ENCODE results near the gene RAP1GAP2. TPM values are rescaled to one million over a fixed set of nuclear protein-coding genes. Genes with fewer than 3 reads are reported as not detected.

RAP1GAP2 gene
- polyA plus RNA-seq, 1 of the 3 experiments (the other 2 are of a cell fraction), result 22.0 TPM

DNA sequence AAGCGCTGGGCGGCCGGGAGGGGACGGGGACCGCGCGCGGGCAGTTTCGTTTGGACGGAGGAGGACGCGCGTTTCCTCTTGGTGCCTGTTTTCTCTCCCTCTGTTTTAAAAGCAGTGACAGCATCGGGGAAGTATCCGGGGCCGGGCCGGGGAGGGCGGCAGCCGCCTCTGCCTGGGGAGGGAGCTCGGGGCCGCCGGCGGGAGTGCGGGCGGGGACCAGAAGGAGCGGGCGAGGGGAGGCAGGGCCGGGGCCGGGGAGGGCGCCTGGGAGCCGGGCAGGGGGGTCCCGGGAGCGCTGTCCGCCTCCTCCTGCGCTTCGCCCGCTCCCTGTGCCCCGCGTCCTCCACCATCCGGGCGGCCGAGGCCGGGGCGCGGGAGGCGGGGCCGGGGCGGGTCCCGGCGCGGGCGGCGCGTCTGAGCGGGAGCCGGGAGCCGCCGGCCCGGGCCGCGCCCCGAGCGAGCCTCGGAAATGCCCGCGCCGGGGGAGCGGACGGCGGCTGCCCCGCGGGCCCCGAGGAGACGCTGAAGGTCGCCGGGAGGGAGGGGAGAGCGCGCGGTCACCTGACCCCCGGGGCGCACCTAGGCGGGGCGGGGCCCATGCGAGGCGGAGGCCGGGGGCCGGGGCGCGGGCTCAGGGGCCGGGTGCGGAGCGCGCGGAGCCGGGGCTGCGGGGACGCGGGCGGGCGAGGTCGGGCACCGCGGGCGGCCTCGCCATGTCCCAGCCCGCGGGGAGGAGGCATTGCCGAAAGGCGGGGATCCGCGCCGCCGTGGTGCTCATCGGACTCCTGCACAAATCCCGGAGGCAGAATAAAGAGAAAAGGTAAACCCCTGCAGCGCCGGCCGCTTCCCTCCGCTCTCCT is 57.3 kb downstream of the RAP1GAP2 start:
- Histone ChIP-seq H3K79me2 (ENCODE audit: insufficient read depth) (peaks cover 47% of the 10 kb centered on the region), H3K27ac (ENCODE audit: low read depth in 2 of 2, low read length in 1 of 2) (peak overlapping the region; percentile 66 to 90), H3K9ac (peak overlapping the region; percentile 78), H3K9me3 (no peaks in the 10 kb centered on the region), H3F3A (replicated peaks; ENCODE audit: insufficient read depth) (peaks cover 8% of the 10 kb centered on the region), H3K4me2 (peak overlapping the region; percentile 88), H2AFZ (ENCODE audit: low read depth) (peak overlapping the region; percentile 72; the same call in 1 of the 2 replicates), H3K36me3 (replicated peaks in 1 of 2; ENCODE audit: control insufficient read depth in 1 of 2, insufficient read depth in 2 of 2, low read length in 1 of 2) (no peaks in the 10 kb centered on the region), H3K4me3 (ENCODE audit: low read depth in 2 of 2, low read length in 1 of 2) (peak overlapping the region; percentile 69 to 76), H3K27me3 (ENCODE audit: insufficient read depth) (no peaks in the 10 kb centered on the region), H4K20me1 (ENCODE audit: insufficient read depth) (peaks cover 26% of the 10 kb centered on the region), H3K9me2 (no peaks in the 10 kb centered on the region), H3K4me1 (ENCODE audit: control insufficient read depth in 1 of 2, insufficient read depth in 2 of 2, low read depth in 1 of 2, low read length in 1 of 2) (peaks cover 4 to 42% of the 10 kb centered on the region in 2 experiments; a peak in 2 of 4 replicates)
- CTCF ChIA-PET, result interaction anchor here (1.0 to 12.7 kb wide), 10 partner anchors 9 to 157 kb away, joined by 3 to 238 read pairs (median 6); no protein-coding TSS in a partner anchor
- peak; percentile 88 for DNase-seq
- under 1% methylated on average over 35 of the region's 119 CpGs for WGBS (ENCODE audit: low lambda C conversion rate)
- TF ChIP-seq GATA2 (CRISPR knock-in tag; IDR thresholded peaks at IDR 0.05) (no peak), TEAD4 (IDR thresholded peaks at IDR 0.05; ENCODE audit: borderline replicate concordance, insufficient read depth) (0 out of 2 replicates have a peak, but pooled peaks have one; percentile 13), YY1 (IDR thresholded peaks at IDR 0.05; ENCODE audit: low read depth) (no peak)
- TF ChIP-seq, protein P1, sequence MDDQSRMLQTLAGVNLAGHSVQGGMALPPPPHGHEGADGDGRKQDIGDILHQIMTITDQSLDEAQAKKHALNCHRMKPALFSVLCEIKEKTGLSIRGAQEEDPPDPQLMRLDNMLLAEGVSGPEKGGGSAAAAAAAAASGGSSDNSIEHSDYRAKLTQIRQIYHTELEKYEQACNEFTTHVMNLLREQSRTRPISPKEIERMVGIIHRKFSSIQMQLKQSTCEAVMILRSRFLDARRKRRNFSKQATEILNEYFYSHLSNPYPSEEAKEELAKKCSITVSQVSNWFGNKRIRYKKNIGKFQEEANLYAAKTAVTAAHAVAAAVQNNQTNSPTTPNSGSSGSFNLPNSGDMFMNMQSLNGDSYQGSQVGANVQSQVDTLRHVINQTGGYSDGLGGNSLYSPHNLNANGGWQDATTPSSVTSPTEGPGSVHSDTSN (IDR thresholded peaks at IDR 0.05), result peak; percentile 20; the same call in 1 of the 2 replicates
- TF ChIP-seq, protein P2, sequence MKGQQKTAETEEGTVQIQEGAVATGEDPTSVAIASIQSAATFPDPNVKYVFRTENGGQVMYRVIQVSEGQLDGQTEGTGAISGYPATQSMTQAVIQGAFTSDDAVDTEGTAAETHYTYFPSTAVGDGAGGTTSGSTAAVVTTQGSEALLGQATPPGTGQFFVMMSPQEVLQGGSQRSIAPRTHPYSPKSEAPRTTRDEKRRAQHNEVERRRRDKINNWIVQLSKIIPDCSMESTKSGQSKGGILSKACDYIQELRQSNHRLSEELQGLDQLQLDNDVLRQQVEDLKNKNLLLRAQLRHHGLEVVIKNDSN (IDR thresholded peaks at IDR 0.05; ENCODE audit: borderline replicate concordance, low read depth), result peak; percentile 40; the same call in 1 of the 2 replicates
- POLR2A ChIA-PET, result interaction anchor here (0.6 to 5.8 kb wide), 7 partner anchors 26 to 151 kb away, joined by 3 to 69 read pairs (median 4); no protein-coding TSS in a partner anchor

DNA sequence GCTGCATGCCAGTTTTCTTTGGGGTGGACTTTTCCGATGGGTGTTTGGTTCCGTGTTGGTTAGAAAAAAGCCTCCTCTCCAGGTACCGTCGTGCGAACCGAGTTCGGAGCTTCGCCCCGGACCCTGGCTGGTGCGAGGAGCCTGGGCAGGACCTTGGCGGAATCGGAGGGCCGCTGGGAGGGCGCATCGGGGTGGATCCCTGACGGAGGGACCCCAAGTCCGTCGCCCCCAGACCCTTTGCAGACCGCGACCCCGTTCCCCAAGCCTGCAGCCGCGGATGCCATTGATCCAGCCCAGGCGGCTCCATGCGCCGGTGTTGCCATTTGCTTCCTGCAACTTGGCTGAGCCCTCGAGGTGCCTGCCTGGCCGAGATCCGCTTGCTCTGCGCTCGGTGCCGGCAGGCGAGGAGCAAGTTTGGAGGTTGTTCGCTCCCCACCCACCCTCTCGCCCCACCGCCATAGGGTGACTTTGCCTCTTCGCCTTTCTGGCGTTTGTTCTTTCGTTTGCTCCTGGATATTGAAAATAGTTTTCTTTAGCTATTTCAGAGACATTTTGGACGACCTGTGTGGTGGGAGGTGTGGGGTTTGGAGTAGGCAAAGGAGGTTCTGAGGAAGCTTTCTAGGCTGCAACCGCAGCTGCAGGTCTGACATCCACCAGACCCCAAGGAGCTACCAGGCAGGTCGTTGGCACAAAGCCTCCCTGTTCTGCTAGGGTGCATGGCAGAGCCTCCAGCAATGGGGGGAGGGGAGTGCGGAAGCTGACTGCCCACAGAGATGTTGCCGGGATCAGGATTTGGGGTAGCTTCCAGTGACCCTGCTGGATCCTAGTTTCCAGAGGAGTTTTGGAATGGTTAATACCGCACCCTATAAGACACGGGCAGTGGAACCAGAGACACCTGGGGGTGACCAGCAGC is 58.2 kb downstream of the RAP1GAP2 start:
- 5% methylated on average over 40 of the region's 46 CpGs for WGBS (ENCODE audit: low lambda C conversion rate)
- H3K4me3 ChIP-seq (ENCODE audit: low read depth in 2 of 2, low read length in 1 of 2), result peak overlapping the region; percentile 69 to 76
- H3K27ac ChIP-seq (ENCODE audit: low read depth in 2 of 2, low read length in 1 of 2), result peak overlapping the region; percentile 41 to 90; a peak in 3 of 4 replicates
- H4K20me1 ChIP-seq (ENCODE audit: insufficient read depth), result peaks cover 26% of the 10 kb centered on the region
- ChIA-PET POLR2A (interaction anchor here (0.6 to 5.8 kb wide), 12 partner anchors 8 to 159 kb away, joined by 3 to 69 read pairs (median 4); no protein-coding TSS in a partner anchor), CTCF (interaction anchor here (0.7 to 12.7 kb wide), 14 partner anchors 8 to 156 kb away, joined by 3 to 238 read pairs (median 4); no protein-coding TSS in a partner anchor)
- H3K79me2 ChIP-seq (ENCODE audit: insufficient read depth), result peaks cover 56% of the 10 kb centered on the region
- peak overlapping the region; percentile 88 for H3K4me2 ChIP-seq
- H3K9me2 ChIP-seq, result no peaks in the 10 kb centered on the region
- H3K27me3 ChIP-seq (ENCODE audit: insufficient read depth), result no peaks in the 10 kb centered on the region
- peak overlapping the region; percentile 78 for H3K9ac ChIP-seq
- H3F3A ChIP-seq (replicated peaks; ENCODE audit: insufficient read depth), result peaks cover 5% of the 10 kb centered on the region
- peak; percentile 81 for DNase-seq
- peak overlapping the region; percentile 65; the same call in 1 of the 2 replicates for H2AFZ ChIP-seq (ENCODE audit: low read depth)
- H3K9me3 ChIP-seq, result no peaks in the 10 kb centered on the region
- no peaks in the 10 kb centered on the region for H3K36me3 ChIP-seq (replicated peaks in 1 of 2; ENCODE audit: control insufficient read depth in 1 of 2, insufficient read depth in 2 of 2, low read length in 1 of 2)
- H3K4me1 ChIP-seq (ENCODE audit: control insufficient read depth in 1 of 2, insufficient read depth in 2 of 2, low read depth in 1 of 2, low read length in 1 of 2), result peaks cover 4 to 36% of the 10 kb centered on the region in 2 experiments; a peak in 2 of 4 replicates
- TF ChIP-seq ELF1 (IDR thresholded peaks at IDR 0.05), result no peak
- no peak for TF ChIP-seq RCOR1 (IDR thresholded peaks at IDR 0.05; ENCODE audit: low read length)
- no peak for TF ChIP-seq TAF1 (IDR thresholded peaks at IDR 0.05; ENCODE audit: borderline replicate concordance, low read depth, low read length)
- no peak for TF ChIP-seq NRF1 (IDR thresholded peaks at IDR 0.05; ENCODE audit: low read depth, low read length)
- TF ChIP-seq MEF2A (IDR thresholded peaks at IDR 0.05; ENCODE audit: borderline replicate concordance, low read depth), result no peak
- peak; percentile 28 for TF ChIP-seq RAD21 (IDR thresholded peaks at IDR 0.05; ENCODE audit: low read length)
- TF ChIP-seq TEAD4 (IDR thresholded peaks at IDR 0.05; ENCODE audit: borderline replicate concordance, insufficient read depth), result no peak
- TF ChIP-seq GABPA (IDR thresholded peaks at IDR 0.05; ENCODE audit: low read depth), result no peak
- no peak for TF ChIP-seq FOSL2 (IDR thresholded peaks at IDR 0.05; ENCODE audit: borderline replicate concordance, low read depth)
- TF ChIP-seq RXRA (IDR thresholded peaks at IDR 0.05; ENCODE audit: borderline replicate concordance, low read depth), result no peak
- no peak for TF ChIP-seq YY1 (IDR thresholded peaks at IDR 0.05; ENCODE audit: low read depth)
- TF ChIP-seq GATA2 (CRISPR knock-in tag; IDR thresholded peaks at IDR 0.05), result no peak
- TF ChIP-seq, protein P3, sequence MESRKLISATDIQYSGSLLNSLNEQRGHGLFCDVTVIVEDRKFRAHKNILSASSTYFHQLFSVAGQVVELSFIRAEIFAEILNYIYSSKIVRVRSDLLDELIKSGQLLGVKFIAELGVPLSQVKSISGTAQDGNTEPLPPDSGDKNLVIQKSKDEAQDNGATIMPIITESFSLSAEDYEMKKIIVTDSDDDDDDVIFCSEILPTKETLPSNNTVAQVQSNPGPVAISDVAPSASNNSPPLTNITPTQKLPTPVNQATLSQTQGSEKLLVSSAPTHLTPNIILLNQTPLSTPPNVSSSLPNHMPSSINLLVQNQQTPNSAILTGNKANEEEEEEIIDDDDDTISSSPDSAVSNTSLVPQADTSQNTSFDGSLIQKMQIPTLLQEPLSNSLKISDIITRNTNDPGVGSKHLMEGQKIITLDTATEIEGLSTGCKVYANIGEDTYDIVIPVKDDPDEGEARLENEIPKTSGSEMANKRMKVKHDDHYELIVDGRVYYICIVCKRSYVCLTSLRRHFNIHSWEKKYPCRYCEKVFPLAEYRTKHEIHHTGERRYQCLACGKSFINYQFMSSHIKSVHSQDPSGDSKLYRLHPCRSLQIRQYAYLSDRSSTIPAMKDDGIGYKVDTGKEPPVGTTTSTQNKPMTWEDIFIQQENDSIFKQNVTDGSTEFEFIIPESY (IDR thresholded peaks at IDR 0.05; ENCODE audit: borderline replicate concordance, low read depth), result no peak
- peak in 1 of 2 experiments; percentile 65; a peak in 1 of 4 replicates for TF ChIP-seq EP300 (IDR thresholded peaks at IDR 0.05; ENCODE audit: borderline replicate concordance in 1 of 2, low read depth in 1 of 2, low read length in 1 of 2)
- peak; percentile 22; the same call in 1 of the 2 replicates for TF ChIP-seq TCF12 (IDR thresholded peaks at IDR 0.05)
- no peak; the same call in 1 of the 2 replicates for TF ChIP-seq SMC3 (IDR thresholded peaks at IDR 0.05; ENCODE audit: low read depth, low read length)
- peak; percentile 79 for TF ChIP-seq MXI1 (IDR thresholded peaks at IDR 0.05; ENCODE audit: low read depth, low read length)

Measured in SK-N-SH (cell line).